Sigmoid colon (tissue), 7 donors: ENCODE results near the gene HIVEP3. TPM values are rescaled to one million over a fixed set of nuclear protein-coding genes. Genes with fewer than 3 reads are reported as not detected.
A peak's percentile ranks its signal among the peaks of the same experiment; 100 is the strongest.

Source experiments
- DNase-seq: peaks from one replicate; pipeline ENCODE4 v3.0.0-alpha.2; 2019
- H3K27ac ChIP-seq, 4 donors: fragments of 200-600 bp; sonication (generic); one replicate each; pipeline ENCODE4 v1.5.1; 2016 to 2019; ENCODE audit warnings: mild to moderate bottlenecking in 1 of 4
- H3K27me3 ChIP-seq, 3 donors: fragments of 200-600 bp; sonication (generic); one replicate each; pipeline ENCODE4 v1.5.1; 2019; ENCODE audit warnings: mild to moderate bottlenecking in 1 of 3
- H3K36me3 ChIP-seq, 4 donors: fragments of 200-600 bp; sonication (generic); one replicate each; pipeline ENCODE4 v1.5.1; 2016 to 2019
- H3K4me1 ChIP-seq, 4 donors: fragments of 200-600 bp; sonication (generic); one replicate each; pipeline ENCODE4 v1.5.1; 2017 to 2019
- H3K4me3 ChIP-seq, 4 donors: fragments of 200-600 bp; sonication (generic); one replicate each; pipeline ENCODE4 v1.5.1; 2017 to 2019; ENCODE audit warnings: mild to moderate bottlenecking in 2 of 4, moderate library complexity in 1 of 4
- H3K9me3 ChIP-seq, 4 donors: fragments of 200-600 bp in 3 of 4; sonication (generic) in 3 of 4; one replicate each; pipeline versions ENCODE4 v1.5.1 to v1.6.1; 2013 to 2019
- CTCF ChIP-seq, 4 experiments: fragments of 450-650 bp in 3 of 4; fragments of 200-600 bp in 1 of 4; IDR thresholded peaks; one replicate each; pipeline ENCODE4 v1.5.1; 2016 to 2019; ENCODE audit warnings: antibody characterized with exemption in 4 of 4, mild to moderate bottlenecking in 3 of 4, moderate library complexity in 2 of 4
- EP300 ChIP-seq, 4 donors: sonication (generic); formaldehyde crosslinking; IDR thresholded peaks; one replicate each; pipeline ENCODE4 v1.6.1; 2017; ENCODE audit warnings: antibody characterized with exemption in 4 of 4
- POLR2A ChIP-seq, 2 donors: fragments of 450-650 bp; IDR thresholded peaks; one replicate each; pipeline ENCODE4 v1.6.1; 2016; ENCODE audit warnings: antibody characterized with exemption in 2 of 2, mild to moderate bottlenecking in 2 of 2, moderate library complexity in 2 of 2
- POLR2AphosphoS5 ChIP-seq, 4 donors: sonication (generic); formaldehyde crosslinking; IDR thresholded peaks; one replicate each; pipeline ENCODE4 v1.6.1; 2017; ENCODE audit warnings: antibody characterized with exemption in 4 of 4
- WGBS, 2 donors: extraction: QIAGEN DNeasy Blood & Tissue Kit; methylation state at CpG; one replicate each; pipeline ENCODE4 v1.1.7; 2013; 5-methylcytosine and 5-hydroxymethylcytosine counted together
- intact Hi-C: fragments of 100-400 bp; cut with DNase I; formaldehyde crosslinking; loops from one replicate; pipeline ENCODE4 v1.15.1; 2023
- polyA plus RNA-seq, 3 donors: library from polyadenylated mRNA; stranded (reverse); fragments of 200-250 nt; gene quantifications; one replicate each; pipeline ENCODE4 v1.2.3, GENCODE V29; 2013
- total RNA-seq, 4 donors: library from RNA; depleted of rRNA; stranded (reverse); fragments of >200 nt; gene quantifications; one replicate each; pipeline ENCODE4 v1.1.0, GENCODE V29; 2016
- donor health status: healthy with polysubstance abuse.
- donor health status: Bipolar disorder and iron deficiency.
- donor health status: healthy.

HIVEP3 gene
- total and polyA plus RNA-seq, 7 donors: 1.4 to 7.8 (median 3.2) TPM

GRCh38 chr1:41488040-41488951 is 430.4 kb downstream of the HIVEP3 start:
- intact Hi-C loops: no loop called here
- Histone ChIP-seq H3K36me3 (no peaks in the 10 kb centered on the region), H3K4me1 (peaks cover 0 to 51% (median 45%) of the 10 kb centered on the region in 4 donors), H3K27me3 (no peaks in the 10 kb centered on the region), H3K4me3 (no peak overlapping the region), H3K27ac (no peak overlapping the region), H3K9me3 (no peaks in the 10 kb centered on the region)
- DNase-seq: no peak
- TF ChIP-seq POLR2A (IDR thresholded peaks at IDR 0.05): no peak
- no peak for TF ChIP-seq EP300 (IDR thresholded peaks at IDR 0.05)
- WGBS, 2 donors: 89 to 93% methylated on average over 11 of the region's 11 CpGs

GRCh38 chr1:41487126-41488039 is 431.3 kb downstream of the HIVEP3 start:
- intact Hi-C loops: no loop called here
- no peaks in the 10 kb centered on the region for H3K9me3 ChIP-seq
- peak overlapping the region in 3 of 4 donors; percentile 17 to 81 (median 69) for H3K27ac ChIP-seq
- peak overlapping the region in 1 of 4 donors; percentile 18 for H3K4me3 ChIP-seq
- no peaks in the 10 kb centered on the region for H3K27me3 ChIP-seq
- peaks cover 0 to 60% (median 54%) of the 10 kb centered on the region in 4 donors for H3K4me1 ChIP-seq
- DNase-seq: no peak
- no peak for TF ChIP-seq CTCF (IDR thresholded peaks at IDR 0.05)
- no peak for TF ChIP-seq POLR2A (IDR thresholded peaks at IDR 0.05)
- no peak for TF ChIP-seq EP300 (IDR thresholded peaks at IDR 0.05)
- no peak for TF ChIP-seq POLR2AphosphoS5 (IDR thresholded peaks at IDR 0.05)
- WGBS, 2 donors: 60 to 71% methylated on average over 16 of the region's 16 CpGs
- no peaks in the 10 kb centered on the region for H3K36me3 ChIP-seq

- H3K4me1 ChIP-seq: peaks cover 0 to 68% (median 61%) of the 10 kb centered on the region in 4 donors
Measured at GRCh38 chr1:41486371-41487125, 432.2 kb downstream of the HIVEP3 start.

GRCh38 chr1:41486053-41486370 is 432.7 kb downstream of the HIVEP3 start:
- Histone ChIP-seq H3K36me3 (no peaks in the 10 kb centered on the region), H3K27me3 (no peaks in the 10 kb centered on the region), H3K4me3 (no peak overlapping the region), H3K9me3 (no peaks in the 10 kb centered on the region), H3K4me1 (peaks cover 0 to 68% (median 61%) of the 10 kb centered on the region in 4 donors), H3K27ac (peak overlapping the region in 1 of 4 donors; percentile 81)
- 63 to 69% methylated on average over 4 of the region's 4 CpGs for WGBS, 2 donors
- intact Hi-C loops: no loop called here
- no peak for DNase-seq
- TF ChIP-seq POLR2A (IDR thresholded peaks at IDR 0.05) (no peak), POLR2AphosphoS5 (IDR thresholded peaks at IDR 0.05) (no peak), CTCF (IDR thresholded peaks at IDR 0.05) (no peak), EP300 (IDR thresholded peaks at IDR 0.05) (no peak)

More at GRCh38 chr1:41486371-41487125, 432.2 kb downstream of the HIVEP3 start:
- Histone ChIP-seq H3K4me3 (peak overlapping the region in 1 of 4 donors; percentile 18), H3K27me3 (no peaks in the 10 kb centered on the region), H3K27ac (peak overlapping the region in 3 of 4 donors; percentile 17 to 81 (median 69)), H3K36me3 (no peaks in the 10 kb centered on the region), H3K9me3 (no peaks in the 10 kb centered on the region)
- DNase-seq: no peak
- WGBS, 2 donors: 38 to 68% methylated on average over 23 of the region's 23 CpGs
- TF ChIP-seq POLR2AphosphoS5 (IDR thresholded peaks at IDR 0.05) (no peak), CTCF (IDR thresholded peaks at IDR 0.05) (no peak), POLR2A (IDR thresholded peaks at IDR 0.05) (no peak), EP300 (IDR thresholded peaks at IDR 0.05) (no peak)
- intact Hi-C loops: no loop called here
